SK-N-SH treated with all-trans-retinoic acid at 6 μM for 48 hours (cell line): ENCODE data around the gene CHP2.

Experiments
- ATAC-seq: fragments of 200-7000 bp; cut with Tn5 transposase; 3 replicates; pipeline ENCODE4 v1.9.1; 2020; ENCODE audit warnings: mild to moderate bottlenecking, moderate library complexity
- ARNTL ChIP-seq: fragments of 450-650 bp; formaldehyde crosslinking; IDR thresholded peaks from 2 replicates; pipeline ENCODE4 v1.5.0; 2020; ENCODE audit warnings: low read depth, mild to moderate bottlenecking, moderate library complexity, borderline replicate concordance
- BACH2 ChIP-seq: fragments of 250-450 bp; sonication (Bioruptor Pico); IDR thresholded peaks from 2 replicates; pipeline ENCODE4 v1.9.0; 2021; ENCODE audit warnings: mild to moderate bottlenecking, borderline replicate concordance
- CREB5 ChIP-seq: fragments of 250-450 bp; sonication (Bioruptor Pico); IDR thresholded peaks from 2 replicates; pipeline ENCODE4 v1.5.1; 2020; ENCODE audit warnings: low read depth, mild to moderate bottlenecking, moderate library complexity
- CSRNP3 ChIP-seq: fragments of 250-450 bp; sonication (Bioruptor Pico); IDR thresholded peaks from 2 replicates; pipeline ENCODE4 v1.5.1; 2021; ENCODE audit warnings: mild to moderate bottlenecking, moderate library complexity
- ESRRG ChIP-seq: fragments of 250-450 bp; sonication (Bioruptor Pico); IDR thresholded peaks from 2 replicates; pipeline ENCODE4 v1.6.1; 2021; ENCODE audit warnings: mild to moderate bottlenecking
- GLIS3 ChIP-seq: fragments of 250-450 bp; sonication (Bioruptor Pico); IDR thresholded peaks from 2 replicates; pipeline ENCODE4 v1.5.0; 2020; ENCODE audit warnings: mild to moderate bottlenecking, moderate library complexity
- ISL1 ChIP-seq: fragments of 250-450 bp; sonication (Bioruptor Pico); IDR thresholded peaks from 2 replicates; pipeline ENCODE4 v2.1.2; 2022; ENCODE audit warnings: mild to moderate bottlenecking, moderate library complexity
- OSR1 ChIP-seq: fragments of 250-450 bp; sonication (Bioruptor Pico); IDR thresholded peaks from 2 replicates; pipeline ENCODE4 v1.8.0; 2022; ENCODE audit warnings: moderate library complexity, mild to moderate bottlenecking, inconsistent platforms
- PATZ1 ChIP-seq: fragments of 250-450 bp; sonication (Bioruptor Pico); IDR thresholded peaks from 2 replicates; pipeline ENCODE4 v1.8.0; 2020; ENCODE audit warnings: mild to moderate bottlenecking, moderate library complexity, borderline replicate concordance
- POU6F1 ChIP-seq: fragments of 250-450 bp; sonication (Bioruptor Pico); IDR thresholded peaks from 2 replicates; pipeline ENCODE4 v1.8.0; 2021; ENCODE audit warnings: low read depth, mild to moderate bottlenecking, moderate library complexity, borderline replicate concordance
- PPARA ChIP-seq: fragments of 250-450 bp; sonication (Bioruptor Pico); IDR thresholded peaks from 2 replicates; pipeline ENCODE4 v1.5.0; 2020; ENCODE audit warnings: mild to moderate bottlenecking, borderline replicate concordance
- SNAI2 ChIP-seq: fragments of 250-450 bp; sonication (Bioruptor Pico); IDR thresholded peaks from 2 replicates; pipeline ENCODE4 v1.5.0; 2020; ENCODE audit warnings: mild to moderate bottlenecking, moderate library complexity
- TCF4 ChIP-seq: fragments of 250-450 bp; sonication (Bioruptor Pico); IDR thresholded peaks from 2 replicates; pipeline ENCODE4 v1.8.0; 2021; ENCODE audit warnings: mild to moderate bottlenecking, moderate library complexity, borderline replicate concordance
- TOX ChIP-seq: fragments of 250-450 bp; sonication (Bioruptor Pico); IDR thresholded peaks from 2 replicates; pipeline ENCODE4 v1.8.0; 2021; ENCODE audit warnings: mild to moderate bottlenecking, moderate library complexity, borderline replicate concordance
- TSHZ2 ChIP-seq: fragments of 250-450 bp; sonication (Bioruptor Pico); IDR thresholded peaks from 2 replicates; pipeline ENCODE4 v1.5.0; 2020; ENCODE audit warnings: mild to moderate bottlenecking, moderate library complexity
- ZFP3 ChIP-seq: fragments of 250-450 bp; sonication (Bioruptor Pico); IDR thresholded peaks from 2 replicates; pipeline ENCODE4 v1.5.0; 2020; ENCODE audit warnings: mild to moderate bottlenecking, moderate library complexity
- ZFP30 ChIP-seq: fragments of 450-650 bp; formaldehyde crosslinking; IDR thresholded peaks from 2 replicates; pipeline ENCODE4 v1.5.0; 2022; ENCODE audit warnings: mild to moderate bottlenecking, moderate library complexity
- ZNF565 ChIP-seq: fragments of 450-650 bp; formaldehyde crosslinking; conservative IDR thresholded peaks from 2 replicates; pipeline ENCODE4 v1.5.0; 2020; ENCODE audit warnings: low read depth, mild to moderate bottlenecking, moderate library complexity
- ZNF70 ChIP-seq: fragments of 450-650 bp; formaldehyde crosslinking; IDR thresholded peaks from 2 replicates; pipeline ENCODE4 v1.5.0; 2020; ENCODE audit warnings: mild to moderate bottlenecking, moderate library complexity
- ZNF8 ChIP-seq: fragments of 450-650 bp; formaldehyde crosslinking; IDR thresholded peaks from 2 replicates; pipeline ENCODE4 v1.5.0; 2020; ENCODE audit warnings: mild to moderate bottlenecking, moderate library complexity

Gene CHP2

GRCh38 chr16:23709536-23709935, 45.3 kb upstream of the CHP2 start:
- no peak for ATAC-seq
- TF ChIP-seq TSHZ2 (no peak), ZNF565 (CRISPR knock-in tag) (no peak), ZFP3 (CRISPR knock-in tag) (no peak), CSRNP3 (no peak), ISL1 (CRISPR knock-in tag) (no peak), GLIS3 (CRISPR knock-in tag) (no peak)
- TF ChIP-seq, all 23 proteins: peak for 0

- ATAC-seq: no peak
- TF ChIP-seq CSRNP3 (no peak), ESRRG (CRISPR knock-in tag) (no peak), ZNF70 (CRISPR knock-in tag) (no peak), ZFP3 (CRISPR knock-in tag) (no peak), TOX (no peak)
Measured at GRCh38 chr16:23710008-23710407, 44.8 kb upstream of the CHP2 start.

- ATAC-seq: no peak
- TF ChIP-seq PATZ1 (no peak), ZFP3 (CRISPR knock-in tag) (no peak), SNAI2 (CRISPR knock-in tag) (no peak), ZNF8 (no peak), CREB5 (no peak), ARNTL (CRISPR knock-in tag) (no peak), OSR1 (CRISPR knock-in tag) (no peak), CSRNP3 (no peak), TSHZ2 (no peak), ZNF565 (CRISPR knock-in tag) (no peak), PPARA (CRISPR knock-in tag) (no peak), BACH2 (no peak), ISL1 (CRISPR knock-in tag) (no peak), POU6F1 (CRISPR knock-in tag) (no peak), GLIS3 (CRISPR knock-in tag) (no peak), ZFP30 (CRISPR knock-in tag) (no peak), TCF4 (CRISPR knock-in tag) (no peak), ESRRG (CRISPR knock-in tag) (no peak)
Measured at GRCh38 chr16:23710504-23710903, 44.3 kb upstream of the CHP2 start.
